Lower leg skin (tissue), 3 donors: ENCODE measurements around the gene TRUB2.

ENCODE experiments used
- POLR2A ChIP-seq, 2 donors: fragments of 450-650 bp; IDR thresholded peaks; one replicate each; pipeline ENCODE4 v1.6.1; 2016 to 2017; ENCODE audit warnings: antibody characterized with exemption in 2 of 2, mild to moderate bottlenecking in 1 of 2, moderate library complexity in 1 of 2
- TF ChIP-seq, protein P1 (sequence below), 3 donors: fragments of 450-650 bp; IDR thresholded peaks; one replicate each; pipeline ENCODE4 v1.5.1; 2016; ENCODE audit warnings: antibody characterized with exemption in 3 of 3, mild to moderate bottlenecking in 3 of 3, moderate library complexity in 2 of 3

DNA sequence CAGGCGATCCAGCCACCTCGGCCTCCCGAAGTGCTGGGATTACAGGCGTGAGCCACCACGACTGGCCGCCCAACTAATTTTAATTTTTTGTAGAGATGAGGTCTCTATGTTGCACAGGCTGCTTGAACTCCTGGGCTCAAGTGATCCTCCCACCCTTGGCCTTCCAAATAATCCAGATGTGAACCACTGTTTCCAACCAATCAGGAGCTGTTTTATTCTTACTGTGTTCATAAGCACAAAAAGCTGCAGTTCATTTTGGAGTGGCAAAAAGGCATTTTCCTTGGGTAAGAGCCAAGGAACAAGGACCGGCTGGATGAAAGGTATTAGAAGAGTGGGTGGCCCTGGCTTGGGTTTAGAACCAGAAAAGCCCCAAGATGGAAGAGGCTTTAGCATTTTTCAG is 12.9 kb upstream of the TRUB2 start:
- TF ChIP-seq, protein P1, sequence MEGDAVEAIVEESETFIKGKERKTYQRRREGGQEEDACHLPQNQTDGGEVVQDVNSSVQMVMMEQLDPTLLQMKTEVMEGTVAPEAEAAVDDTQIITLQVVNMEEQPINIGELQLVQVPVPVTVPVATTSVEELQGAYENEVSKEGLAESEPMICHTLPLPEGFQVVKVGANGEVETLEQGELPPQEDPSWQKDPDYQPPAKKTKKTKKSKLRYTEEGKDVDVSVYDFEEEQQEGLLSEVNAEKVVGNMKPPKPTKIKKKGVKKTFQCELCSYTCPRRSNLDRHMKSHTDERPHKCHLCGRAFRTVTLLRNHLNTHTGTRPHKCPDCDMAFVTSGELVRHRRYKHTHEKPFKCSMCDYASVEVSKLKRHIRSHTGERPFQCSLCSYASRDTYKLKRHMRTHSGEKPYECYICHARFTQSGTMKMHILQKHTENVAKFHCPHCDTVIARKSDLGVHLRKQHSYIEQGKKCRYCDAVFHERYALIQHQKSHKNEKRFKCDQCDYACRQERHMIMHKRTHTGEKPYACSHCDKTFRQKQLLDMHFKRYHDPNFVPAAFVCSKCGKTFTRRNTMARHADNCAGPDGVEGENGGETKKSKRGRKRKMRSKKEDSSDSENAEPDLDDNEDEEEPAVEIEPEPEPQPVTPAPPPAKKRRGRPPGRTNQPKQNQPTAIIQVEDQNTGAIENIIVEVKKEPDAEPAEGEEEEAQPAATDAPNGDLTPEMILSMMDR (IDR thresholded peaks at IDR 0.05), result no peak
- no peak for TF ChIP-seq POLR2A (IDR thresholded peaks at IDR 0.05)
